GM12864 (cell line): ENCODE data around the gene ARFGEF3.

ENCODE experiments used
- DNase-seq: peaks from one replicate; pipeline ENCODE4 v3.0.0-alpha.2; 2011; ENCODE audit warnings: low read depth
- H3K4me3 ChIP-seq: 2 replicates; pipeline ENCODE4 v1.5.1; 2011; ENCODE audit warnings: mild to moderate bottlenecking, low read depth, low read length, control low read depth
- CTCF ChIP-seq: IDR thresholded peaks from 2 replicates; pipeline ENCODE4 v1.5.1; 2011; ENCODE audit warnings: low read depth, mild to moderate bottlenecking, moderate library complexity, low read length, control low read depth, inconsistent platforms; ENCODE audit errors: missing control alignments

Gene ARFGEF3

GRCh38 chr6:138374815-138375214 lies 213.1 kb downstream of the ARFGEF3 start:
- no peak overlapping the region for H3K4me3 ChIP-seq
- TF ChIP-seq CTCF = no peak
- no peak for DNase-seq

- DNase-seq = no peak
- no peak overlapping the region for H3K4me3 ChIP-seq
- TF ChIP-seq CTCF = no peak
Measured at GRCh38 chr6:138377042-138377441, 215.3 kb downstream of the ARFGEF3 start.

GRCh38 chr6:138377844-138378243 lies 216.1 kb downstream of the ARFGEF3 start, which contains the start of gene SMIM28:
SMIM28 (plus strand) TSS chr6:138377905; CDS start chr6:138378073, 168 bp downstream.
- no peak within 1 kb of the TSS for H3K4me3 ChIP-seq
- no peak for TF ChIP-seq CTCF
- DNase-seq = no peak

- no peak overlapping the region for H3K4me3 ChIP-seq
- no peak for DNase-seq
- TF ChIP-seq CTCF = no peak
Measured at GRCh38 chr6:138378463-138378862, 216.7 kb downstream of the ARFGEF3 start.

GRCh38 chr6:138382498-138383265 lies 220.9 kb downstream of the ARFGEF3 start:
- no peak overlapping the region for H3K4me3 ChIP-seq
- no peak for TF ChIP-seq CTCF
- DNase-seq = no peak

GRCh38 chr6:138383776-138384175 lies 222.0 kb downstream of the ARFGEF3 start:
- H3K4me3 ChIP-seq = no peak overlapping the region
- DNase-seq = no peak
- no peak for TF ChIP-seq CTCF

- TF ChIP-seq CTCF = no peak
- DNase-seq = no peak
Measured at GRCh38 chr6:138386897-138387296, 225.2 kb downstream of the ARFGEF3 start.

More at GRCh38 chr6:138386897-138387296, 225.2 kb downstream of the ARFGEF3 start:
- H3K4me3 ChIP-seq = no peak overlapping the region
